Lower leg skin (tissue), 3 donors: ENCODE data around the gene CCDC69.

ENCODE experiments used
- CTCF ChIP-seq, 3 donors: fragments of 450-650 bp; IDR thresholded peaks; one replicate each; pipeline ENCODE4 v1.5.1; 2016; ENCODE audit warnings: antibody characterized with exemption in 3 of 3, mild to moderate bottlenecking in 3 of 3, moderate library complexity in 2 of 3
- POLR2A ChIP-seq, 2 donors: fragments of 450-650 bp; IDR thresholded peaks; one replicate each; pipeline ENCODE4 v1.6.1; 2016 to 2017; ENCODE audit warnings: antibody characterized with exemption in 2 of 2, mild to moderate bottlenecking in 1 of 2, moderate library complexity in 1 of 2

GRCh38 chr5:151213803-151214613 lies 9.9 kb downstream of the CCDC69 start:
- TF ChIP-seq CTCF (IDR thresholded peaks at IDR 0.05) = no peak
- TF ChIP-seq POLR2A (IDR thresholded peaks at IDR 0.05) = no peak
